GM23338 (cell line): ENCODE measurements around the gene BFSP2.

ENCODE experiments used
- CREB1 ChIP-seq: fragments of 250-450 bp; sonication (Bioruptor Pico); IDR thresholded peaks from 2 replicates; pipeline ENCODE4 v1.5.0; 2020; ENCODE audit warnings: low read depth, mild to moderate bottlenecking, moderate library complexity
- CTCF ChIP-seq, 2 experiments: fragments of 200-600 bp in 1 of 2; sonication (generic) in 1 of 2; conservative IDR thresholded peaks; 2 replicates each; pipeline versions ENCODE4 v1.5.1 to v1.6.1; 2016 to 2017; ENCODE audit warnings: antibody characterized with exemption in 2 of 2, low read depth in 2 of 2, mild to moderate bottlenecking in 2 of 2, moderate library complexity in 1 of 2
- EZH2 ChIP-seq: fragments of 200-600 bp; sonication (generic); IDR thresholded peaks from one replicate; pipeline ENCODE4 v1.8.0; 2017; ENCODE audit warnings: antibody characterized with exemption, mild to moderate bottlenecking, low read depth; ENCODE audit not compliant: unreplicated experiment
- EZH2phosphoT487 ChIP-seq: fragments of 200-600 bp; sonication (generic); IDR thresholded peaks from one replicate; pipeline ENCODE4 v1.8.1; 2018; ENCODE audit warnings: antibody characterized with exemption; ENCODE audit not compliant: unreplicated experiment
- JUNB ChIP-seq: IDR thresholded peaks from one replicate; pipeline ENCODE4 v1.6.1; 2016; ENCODE audit warnings: antibody characterized with exemption; ENCODE audit not compliant: unreplicated experiment
- POLR2AphosphoS5 ChIP-seq: IDR thresholded peaks from 2 replicates; pipeline ENCODE4 v1.6.1; 2016; ENCODE audit warnings: antibody characterized with exemption, low read depth
- REST ChIP-seq: IDR thresholded peaks from one replicate; pipeline ENCODE4 v1.6.1; 2018; ENCODE audit warnings: antibody characterized with exemption; ENCODE audit not compliant: unreplicated experiment
- STAT1 ChIP-seq: IDR thresholded peaks from one replicate; pipeline ENCODE4 v1.6.1; 2016; ENCODE audit warnings: antibody characterized with exemption; ENCODE audit not compliant: unreplicated experiment
- ZNF114 ChIP-seq: fragments of 250-450 bp; sonication (Bioruptor Pico); IDR thresholded peaks from 2 replicates; pipeline ENCODE4 v1.5.0; 2020; ENCODE audit warnings: mild to moderate bottlenecking, moderate library complexity
- ZNF331 ChIP-seq: fragments of 250-450 bp; sonication (Bioruptor Pico); IDR thresholded peaks from 2 replicates; pipeline ENCODE4 v1.5.0; 2020; ENCODE audit warnings: low read depth, mild to moderate bottlenecking, moderate library complexity
- TF ChIP-seq, protein P1 (sequence below): IDR thresholded peaks from 2 replicates; pipeline ENCODE4 v1.6.1; 2016; ENCODE audit warnings: antibody characterized with exemption
- TF ChIP-seq, protein P2 (sequence below): fragments of 250-450 bp; sonication (Bioruptor Pico); IDR thresholded peaks from 2 replicates; pipeline ENCODE4 v1.5.0; 2020; ENCODE audit warnings: mild to moderate bottlenecking, moderate library complexity

GRCh38 chr3:133441867-133442270 lies 42.0 kb downstream of the BFSP2 start:
- TF ChIP-seq CTCF (conservative IDR thresholded peaks at IDR 0.05; ENCODE audit: low read depth in 2 of 2) = no peak
- no peak for TF ChIP-seq POLR2AphosphoS5
- TF ChIP-seq ZNF331 (CRISPR knock-in tag) = no peak
- TF ChIP-seq CREB1 (CRISPR knock-in tag) = no peak
- TF ChIP-seq STAT1 = no peak
- TF ChIP-seq EZH2 = no peak
- no peak for TF ChIP-seq EZH2phosphoT487
- no peak for TF ChIP-seq JUNB
- TF ChIP-seq, protein P1, sequence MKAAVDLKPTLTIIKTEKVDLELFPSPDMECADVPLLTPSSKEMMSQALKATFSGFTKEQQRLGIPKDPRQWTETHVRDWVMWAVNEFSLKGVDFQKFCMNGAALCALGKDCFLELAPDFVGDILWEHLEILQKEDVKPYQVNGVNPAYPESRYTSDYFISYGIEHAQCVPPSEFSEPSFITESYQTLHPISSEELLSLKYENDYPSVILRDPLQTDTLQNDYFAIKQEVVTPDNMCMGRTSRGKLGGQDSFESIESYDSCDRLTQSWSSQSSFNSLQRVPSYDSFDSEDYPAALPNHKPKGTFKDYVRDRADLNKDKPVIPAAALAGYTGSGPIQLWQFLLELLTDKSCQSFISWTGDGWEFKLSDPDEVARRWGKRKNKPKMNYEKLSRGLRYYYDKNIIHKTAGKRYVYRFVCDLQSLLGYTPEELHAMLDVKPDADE = no peak
- TF ChIP-seq REST = no peak
- TF ChIP-seq, protein P2, sequence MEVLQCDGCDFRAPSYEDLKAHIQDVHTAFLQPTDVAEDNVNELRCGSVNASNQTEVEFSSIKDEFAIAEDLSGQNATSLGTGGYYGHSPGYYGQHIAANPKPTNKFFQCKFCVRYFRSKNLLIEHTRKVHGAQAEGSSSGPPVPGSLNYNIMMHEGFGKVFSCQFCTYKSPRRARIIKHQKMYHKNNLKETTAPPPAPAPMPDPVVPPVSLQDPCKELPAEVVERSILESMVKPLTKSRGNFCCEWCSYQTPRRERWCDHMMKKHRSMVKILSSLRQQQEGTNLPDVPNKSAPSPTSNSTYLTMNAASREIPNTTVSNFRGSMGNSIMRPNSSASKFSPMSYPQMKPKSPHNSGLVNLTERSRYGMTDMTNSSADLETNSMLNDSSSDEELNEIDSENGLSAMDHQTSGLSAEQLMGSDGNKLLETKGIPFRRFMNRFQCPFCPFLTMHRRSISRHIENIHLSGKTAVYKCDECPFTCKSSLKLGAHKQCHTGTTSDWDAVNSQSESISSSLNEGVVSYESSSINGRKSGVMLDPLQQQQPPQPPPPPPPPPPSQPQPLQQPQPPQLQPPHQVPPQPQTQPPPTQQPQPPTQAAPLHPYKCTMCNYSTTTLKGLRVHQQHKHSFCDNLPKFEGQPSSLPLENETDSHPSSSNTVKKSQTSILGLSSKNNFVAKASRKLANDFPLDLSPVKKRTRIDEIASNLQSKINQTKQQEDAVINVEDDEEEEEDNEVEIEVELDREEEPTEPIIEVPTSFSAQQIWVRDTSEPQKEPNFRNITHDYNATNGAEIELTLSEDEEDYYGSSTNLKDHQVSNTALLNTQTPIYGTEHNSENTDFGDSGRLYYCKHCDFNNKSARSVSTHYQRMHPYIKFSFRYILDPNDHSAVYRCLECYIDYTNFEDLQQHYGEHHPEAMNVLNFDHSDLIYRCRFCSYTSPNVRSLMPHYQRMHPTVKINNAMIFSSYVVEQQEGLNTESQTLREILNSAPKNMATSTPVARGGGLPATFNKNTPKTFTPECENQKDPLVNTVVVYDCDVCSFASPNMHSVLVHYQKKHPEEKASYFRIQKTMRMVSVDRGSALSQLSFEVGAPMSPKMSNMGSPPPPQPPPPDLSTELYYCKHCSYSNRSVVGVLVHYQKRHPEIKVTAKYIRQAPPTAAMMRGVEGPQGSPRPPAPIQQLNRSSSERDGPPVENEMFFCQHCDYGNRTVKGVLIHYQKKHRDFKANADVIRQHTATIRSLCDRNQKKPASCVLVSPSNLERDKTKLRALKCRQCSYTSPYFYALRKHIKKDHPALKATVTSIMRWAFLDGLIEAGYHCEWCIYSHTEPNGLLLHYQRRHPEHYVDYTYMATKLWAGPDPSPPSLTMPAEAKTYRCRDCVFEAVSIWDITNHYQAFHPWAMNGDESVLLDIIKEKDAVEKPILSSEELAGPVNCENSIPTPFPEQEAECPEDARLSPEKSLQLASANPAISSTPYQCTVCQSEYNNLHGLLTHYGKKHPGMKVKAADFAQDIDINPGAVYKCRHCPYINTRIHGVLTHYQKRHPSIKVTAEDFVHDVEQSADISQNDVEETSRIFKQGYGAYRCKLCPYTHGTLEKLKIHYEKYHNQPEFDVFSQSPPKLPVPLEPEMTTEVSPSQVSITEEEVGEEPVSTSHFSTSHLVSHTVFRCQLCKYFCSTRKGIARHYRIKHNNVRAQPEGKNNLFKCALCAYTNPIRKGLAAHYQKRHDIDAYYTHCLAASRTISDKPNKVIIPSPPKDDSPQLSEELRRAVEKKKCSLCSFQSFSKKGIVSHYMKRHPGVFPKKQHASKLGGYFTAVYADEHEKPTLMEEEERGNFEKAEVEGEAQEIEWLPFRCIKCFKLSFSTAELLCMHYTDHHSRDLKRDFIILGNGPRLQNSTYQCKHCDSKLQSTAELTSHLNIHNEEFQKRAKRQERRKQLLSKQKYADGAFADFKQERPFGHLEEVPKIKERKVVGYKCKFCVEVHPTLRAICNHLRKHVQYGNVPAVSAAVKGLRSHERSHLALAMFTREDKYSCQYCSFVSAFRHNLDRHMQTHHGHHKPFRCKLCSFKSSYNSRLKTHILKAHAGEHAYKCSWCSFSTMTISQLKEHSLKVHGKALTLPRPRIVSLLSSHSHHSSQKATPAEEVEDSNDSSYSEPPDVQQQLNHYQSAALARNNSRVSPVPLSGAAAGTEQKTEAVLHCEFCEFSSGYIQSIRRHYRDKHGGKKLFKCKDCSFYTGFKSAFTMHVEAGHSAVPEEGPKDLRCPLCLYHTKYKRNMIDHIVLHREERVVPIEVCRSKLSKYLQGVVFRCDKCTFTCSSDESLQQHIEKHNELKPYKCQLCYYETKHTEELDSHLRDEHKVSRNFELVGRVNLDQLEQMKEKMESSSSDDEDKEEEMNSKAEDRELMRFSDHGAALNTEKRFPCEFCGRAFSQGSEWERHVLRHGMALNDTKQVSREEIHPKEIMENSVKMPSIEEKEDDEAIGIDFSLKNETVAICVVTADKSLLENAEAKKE (CRISPR knock-in tag) = no peak
- TF ChIP-seq ZNF114 (CRISPR knock-in tag) = no peak
